ENCODE measurements around the gene SLC2A4. TPM values are rescaled to one million over a fixed set of nuclear protein-coding genes. Genes with fewer than 3 reads are reported as not detected.

SLC2A4 gene
- total RNA-seq, 2 donors from 2014 or later: 1.9 to 5.7 TPM

- TF ChIP-seq CTCF (IDR thresholded peaks at IDR 0.05): no peak
- intact Hi-C loops (cut with DNase I): no loop called here
- H3K36me3 ChIP-seq: no peaks in the 10 kb centered on the region
- H3K27ac ChIP-seq: no peak overlapping the region
- no peak for DNase-seq
- no peak overlapping the region for H3K9ac ChIP-seq (ENCODE audit: low read depth in 2 of 2, low read length in 2 of 2)
- H3K9me3 ChIP-seq: no peaks in the 10 kb centered on the region
- H3K27me3 ChIP-seq: no peaks in the 10 kb centered on the region
- H3K4me1 ChIP-seq: no peaks in the 10 kb centered on the region
- no peak overlapping the region for H3K4me3 ChIP-seq
Observed at GRCh38 chr17:7304179-7304578, 22.7 kb downstream of the SLC2A4 start.

- Histone ChIP-seq H3K27me3 (no peaks in the 10 kb centered on the region), H3K27ac (peak within 1 kb of the TSS; percentile 92), H3K36me3 (peaks cover 12% of the 10 kb centered on the region), H3K4me3 (peak within 1 kb of the TSS; percentile 74), H3K9ac (ENCODE audit: low read depth in 2 of 2, low read length in 2 of 2) (peak within 1 kb of the TSS; percentile 79 to 98), H3K9me3 (no peaks in the 10 kb centered on the region), H3K4me1 (peaks cover 7% of the 10 kb centered on the region)
- no peak for TF ChIP-seq CTCF (IDR thresholded peaks at IDR 0.05)
- DNase-seq: peak; percentile 100
- intact Hi-C loops (cut with DNase I): no loop called here
Observed at GRCh38 chr17:7306911-7307685, 25.6 kb downstream of the SLC2A4 start, which contains the start of gene EIF5A. Gene EIF5A, plus strand, starts transcription at chr17:7307628. Its CDS starts 2,008 bp downstream, at chr17:7309636.

- intact Hi-C loops (cut with DNase I): no loop called here
- peaks cover 7% of the 10 kb centered on the region for H3K4me1 ChIP-seq
- no peak for TF ChIP-seq CTCF (IDR thresholded peaks at IDR 0.05)
- peak overlapping the region; percentile 79 to 98 for H3K9ac ChIP-seq (ENCODE audit: low read depth in 2 of 2, low read length in 2 of 2)
- peak overlapping the region; percentile 74 for H3K4me3 ChIP-seq
- H3K27ac ChIP-seq: peak overlapping the region; percentile 92
- H3K36me3 ChIP-seq: peaks cover 20% of the 10 kb centered on the region
- H3K9me3 ChIP-seq: no peaks in the 10 kb centered on the region
- H3K27me3 ChIP-seq: no peaks in the 10 kb centered on the region
- peak; percentile 59 for DNase-seq
Observed at GRCh38 chr17:7307686-7308624, 26.4 kb downstream of the SLC2A4 start.

GRCh38 chr17:7308625-7309433 lies 27.3 kb downstream of the SLC2A4 start:
- TF ChIP-seq CTCF (IDR thresholded peaks at IDR 0.05): no peak
- Histone ChIP-seq H3K36me3 (peaks cover 29% of the 10 kb centered on the region), H3K9ac (ENCODE audit: low read depth in 2 of 2, low read length in 2 of 2) (peak overlapping the region; percentile 79 to 98), H3K4me1 (peaks cover 11% of the 10 kb centered on the region), H3K4me3 (peak overlapping the region; percentile 74), H3K27me3 (no peaks in the 10 kb centered on the region), H3K27ac (peak overlapping the region; percentile 92), H3K9me3 (no peaks in the 10 kb centered on the region)
- intact Hi-C loops (cut with DNase I): no loop called here
- DNase-seq: peak; percentile 94

GRCh38 chr17:7309628-7310027 lies 28.1 kb downstream of the SLC2A4 start:
- no peaks in the 10 kb centered on the region for H3K27me3 ChIP-seq
- H3K9me3 ChIP-seq: no peaks in the 10 kb centered on the region
- DNase-seq: no peak
- peak overlapping the region in 1 of 2 donors; percentile 79 for H3K9ac ChIP-seq (ENCODE audit: low read depth in 2 of 2, low read length in 2 of 2)
- H3K4me3 ChIP-seq: no peak overlapping the region
- no peak for TF ChIP-seq CTCF (IDR thresholded peaks at IDR 0.05)
- intact Hi-C loops (cut with DNase I): no loop called here
- H3K27ac ChIP-seq: peak overlapping the region; percentile 92
- peaks cover 16% of the 10 kb centered on the region for H3K4me1 ChIP-seq
- peaks cover 30% of the 10 kb centered on the region for H3K36me3 ChIP-seq

Measured in colonic mucosa (tissue), 4 donors.